HepG2 (cell line): ENCODE results near the gene TNFAIP8L2. TPM values are rescaled to one million over a fixed set of nuclear protein-coding genes. Genes with fewer than 3 reads are reported as not detected.
A peak's percentile ranks its signal among the peaks of the same experiment; 100 is the strongest.

Experiments used
- DDIT3 ChIP-seq: sonication (generic); formaldehyde crosslinking; IDR thresholded peaks from 2 replicates; pipeline ENCODE4 v1.4.0; 2020; ENCODE audit warnings: mild to moderate bottlenecking, missing genetic modification reagents
- GATAD2A ChIP-seq: IDR thresholded peaks from 2 replicates; pipeline ENCODE4 v1.6.1; 2016
- KDM1A ChIP-seq: IDR thresholded peaks from 2 replicates; pipeline ENCODE4 v1.6.1; 2016; ENCODE audit warnings: missing compliant biosample characterization
- MBNL3 ChIP-seq: fragments of 250-450 bp; sonication (Bioruptor Pico); conservative IDR thresholded peaks from 2 replicates; pipeline ENCODE4 v1.8.0; 2022; ENCODE audit warnings: mild to moderate bottlenecking, inconsistent platforms
- MTF2 ChIP-seq: sonication (generic); formaldehyde crosslinking; IDR thresholded peaks from 2 replicates; pipeline ENCODE4 v1.5.0; 2020; ENCODE audit warnings: missing genetic modification reagents, borderline replicate concordance
- NFIC ChIP-seq: IDR thresholded peaks from 2 replicates; pipeline ENCODE4 v1.6.1; 2012; ENCODE audit warnings: mild to moderate bottlenecking, low read length, inconsistent platforms
- POGZ ChIP-seq: sonication (generic); formaldehyde crosslinking; IDR thresholded peaks from 2 replicates; pipeline ENCODE4 v1.4.0; 2020; ENCODE audit warnings: mild to moderate bottlenecking, missing genetic modification reagents
- POLR2A ChIP-seq, 2 experiments: IDR thresholded peaks; 2 replicates each; pipeline ENCODE4 v1.6.1; 2011; ENCODE audit warnings: low read depth in 2 of 2, low read length in 2 of 2, mild to moderate bottlenecking in 1 of 2, moderate library complexity in 1 of 2; ENCODE audit not compliant: insufficient read depth in 1 of 2
- PRDM4 ChIP-seq: sonication (generic); formaldehyde crosslinking; IDR thresholded peaks from 2 replicates; pipeline ENCODE4 v1.9.0; 2021; ENCODE audit warnings: missing genetic modification reagents, borderline replicate concordance
- RFX3 ChIP-seq: IDR thresholded peaks from 2 replicates; pipeline ENCODE4 v1.6.1; 2016; ENCODE audit warnings: missing biosample characterization, missing genetic modification reagents
- SMAD3 ChIP-seq: sonication (generic); formaldehyde crosslinking; IDR thresholded peaks from 2 replicates; pipeline ENCODE4 v1.4.0; 2020; ENCODE audit warnings: missing genetic modification reagents
- ZBTB49 ChIP-seq: sonication (generic); formaldehyde crosslinking; IDR thresholded peaks from 2 replicates; pipeline ENCODE4 v1.4.0; 2020; ENCODE audit warnings: missing genetic modification reagents, borderline replicate concordance
- ZBTB8A ChIP-seq: sonication (generic); formaldehyde crosslinking; IDR thresholded peaks from 2 replicates; pipeline ENCODE4 v1.4.0; 2020; ENCODE audit warnings: mild to moderate bottlenecking, low read depth, missing genetic modification reagents, borderline replicate concordance
- ZNF235 ChIP-seq: sonication (generic); formaldehyde crosslinking; IDR thresholded peaks from 2 replicates; pipeline ENCODE4 v1.8.1; 2023; ENCODE audit warnings: mild to moderate bottlenecking, missing genetic modification reagents, borderline replicate concordance
- ZNF329 ChIP-seq: sonication (generic); formaldehyde crosslinking; IDR thresholded peaks from 2 replicates; pipeline ENCODE4 v1.9.0; 2021; ENCODE audit warnings: low read depth, mild to moderate bottlenecking, missing genetic modification reagents
- ZNF333 ChIP-seq: sonication (generic); formaldehyde crosslinking; IDR thresholded peaks from 2 replicates; pipeline ENCODE4 v1.4.0; 2020; ENCODE audit warnings: mild to moderate bottlenecking, missing genetic modification reagents, borderline replicate concordance
- ZNF468 ChIP-seq: sonication (generic); formaldehyde crosslinking; IDR thresholded peaks from 2 replicates; pipeline ENCODE4 v1.8.0; 2022; ENCODE audit warnings: mild to moderate bottlenecking, moderate library complexity, missing genetic modification reagents
- ZNF713 ChIP-seq: sonication (generic); formaldehyde crosslinking; IDR thresholded peaks from 2 replicates; pipeline ENCODE4 v1.4.0; 2020; ENCODE audit warnings: mild to moderate bottlenecking, missing genetic modification reagents
- ZNF747 ChIP-seq: sonication (generic); formaldehyde crosslinking; IDR thresholded peaks from 2 replicates; pipeline ENCODE4 v1.8.1; 2023; ENCODE audit warnings: missing genetic modification reagents, mild to moderate bottlenecking, borderline replicate concordance
- ZSCAN22 ChIP-seq: sonication (generic); formaldehyde crosslinking; IDR thresholded peaks from 2 replicates; pipeline ENCODE4 v1.4.0; 2020; ENCODE audit warnings: mild to moderate bottlenecking, missing genetic modification reagents
- polyA plus RNA-seq, 8 experiments: library from polyadenylated mRNA; depleted of rRNA in 3 of 8; stranded (reverse) in 7 of 8; unstranded in 1 of 8; fragments of >200 nt; fragmentation: Illumina TruSeq in 4 of 8; extraction: Trizol in 4 of 8; gene quantifications; 2 replicates each; pipeline versions ENCODE4 v1.2.1 to v1.2.3, GENCODE V29; 2011 to 2016; ENCODE audit warnings: low read depth in 4 of 8, missing spikeins in 1 of 8, mixed read lengths in 1 of 8; ENCODE audit not compliant: insufficient read depth in 1 of 8
- total RNA-seq, 5 experiments: library from RNA; depleted of rRNA; stranded (reverse); fragments of >200 nt; fragmentation: Illumina TruSeq; extraction: Trizol; gene quantifications; 2 replicates each; pipeline ENCODE4 v1.2.3, GENCODE V29; 2016; ENCODE audit warnings: low read depth in 1 of 5
- TF ChIP-seq, protein P1 (sequence below): sonication (generic); formaldehyde crosslinking; conservative IDR thresholded peaks from 2 replicates; pipeline ENCODE4 v1.5.0; 2020; ENCODE audit warnings: missing genetic modification reagents
- TF ChIP-seq, protein P2 (sequence below): sonication (generic); formaldehyde crosslinking; IDR thresholded peaks from 2 replicates; pipeline ENCODE4 v1.4.0; 2020; ENCODE audit warnings: missing genetic modification reagents, low read depth, mild to moderate bottlenecking, borderline replicate concordance

Gene TNFAIP8L2
- total and polyA plus RNA-seq, 2 of the 13 experiments (the other 11 are each of a cell fraction or from before 2014, with no cell fraction given): not detected

DNA sequence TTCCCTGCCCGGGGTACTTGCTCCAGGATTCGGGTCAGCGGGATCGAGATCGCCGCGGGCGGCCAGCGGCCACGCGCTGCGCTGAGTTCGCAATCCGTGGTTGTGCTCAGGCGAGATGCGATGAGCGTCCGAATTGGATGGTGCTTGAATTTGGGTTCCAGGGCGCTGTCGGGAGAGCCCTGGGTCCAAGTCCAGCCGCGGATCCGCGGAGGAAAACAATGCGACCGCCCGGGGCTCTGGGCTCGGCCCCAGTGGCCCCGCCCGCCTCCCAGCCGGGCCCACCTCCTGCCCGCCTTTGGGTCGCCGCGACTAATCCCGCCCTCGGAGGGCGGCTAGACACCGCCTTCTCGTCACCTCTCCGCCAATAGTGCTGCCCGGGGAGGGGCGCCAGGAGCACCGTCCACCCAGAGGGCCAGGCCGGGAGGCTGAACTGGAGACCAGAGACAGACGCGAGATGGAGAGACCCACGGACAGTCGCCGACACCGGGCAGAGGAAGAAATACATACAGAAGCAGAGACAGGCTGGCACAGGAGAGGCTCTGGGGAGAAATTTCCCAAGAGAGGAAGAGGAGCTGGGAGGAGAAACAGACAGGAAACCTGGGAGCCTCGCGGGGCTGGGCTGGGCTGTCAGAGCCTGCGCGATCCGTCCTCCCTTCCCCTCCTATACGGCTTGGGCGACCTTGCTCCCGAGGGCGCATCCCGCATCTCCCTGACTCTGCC, 9.9 kb upstream of the TNFAIP8L2 start, which contains the start of gene SEMA6C (continued):
- no peak for TF ChIP-seq ZBTB8A
- peak; percentile 57 to 89; a peak in 3 of 4 replicates for TF ChIP-seq POLR2A (IDR thresholded peaks at IDR 0.05; ENCODE audit: insufficient read depth in 1 of 2, low read depth in 2 of 2, low read length in 2 of 2)
- TF ChIP-seq KDM1A (CRISPR knock-in tag): no peak
- peak; percentile 26; the same call in 1 of the 2 replicates for TF ChIP-seq ZBTB49 (CRISPR knock-in tag)
- TF ChIP-seq ZNF713: no peak
- no peak for TF ChIP-seq RFX3 (CRISPR knock-in tag)
- TF ChIP-seq ZSCAN22 (CRISPR knock-in tag): no peak
- no peak for TF ChIP-seq GATAD2A (CRISPR knock-in tag)
- TF ChIP-seq, protein P1, sequence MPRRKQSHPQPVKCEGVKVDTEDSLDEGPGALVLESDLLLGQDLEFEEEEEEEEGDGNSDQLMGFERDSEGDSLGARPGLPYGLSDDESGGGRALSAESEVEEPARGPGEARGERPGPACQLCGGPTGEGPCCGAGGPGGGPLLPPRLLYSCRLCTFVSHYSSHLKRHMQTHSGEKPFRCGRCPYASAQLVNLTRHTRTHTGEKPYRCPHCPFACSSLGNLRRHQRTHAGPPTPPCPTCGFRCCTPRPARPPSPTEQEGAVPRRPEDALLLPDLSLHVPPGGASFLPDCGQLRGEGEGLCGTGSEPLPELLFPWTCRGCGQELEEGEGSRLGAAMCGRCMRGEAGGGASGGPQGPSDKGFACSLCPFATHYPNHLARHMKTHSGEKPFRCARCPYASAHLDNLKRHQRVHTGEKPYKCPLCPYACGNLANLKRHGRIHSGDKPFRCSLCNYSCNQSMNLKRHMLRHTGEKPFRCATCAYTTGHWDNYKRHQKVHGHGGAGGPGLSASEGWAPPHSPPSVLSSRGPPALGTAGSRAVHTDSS: no peak
- no peak for TF ChIP-seq MBNL3
- TF ChIP-seq, protein P2, sequence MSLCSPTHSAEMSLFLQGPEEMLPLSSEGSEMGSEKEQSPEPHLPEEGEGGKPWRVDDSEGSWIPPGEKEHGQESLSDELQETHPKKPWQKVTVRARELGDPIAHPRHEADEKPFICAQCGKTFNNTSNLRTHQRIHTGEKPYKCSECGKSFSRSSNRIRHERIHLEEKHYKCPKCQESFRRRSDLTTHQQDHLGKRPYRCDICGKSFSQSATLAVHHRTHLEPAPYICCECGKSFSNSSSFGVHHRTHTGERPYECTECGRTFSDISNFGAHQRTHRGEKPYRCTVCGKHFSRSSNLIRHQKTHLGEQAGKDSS: no peak
- no peak for TF ChIP-seq MTF2
- peak; percentile 23; the same call in 1 of the 2 replicates for TF ChIP-seq ZNF235 (CRISPR knock-in tag)
- no peak; the same call in 1 of the 2 replicates for TF ChIP-seq ZNF329
- no peak for TF ChIP-seq NFIC
- peak; percentile 55 for TF ChIP-seq POGZ
- TF ChIP-seq SMAD3 (CRISPR knock-in tag): no peak
- no peak for TF ChIP-seq ZNF468 (CRISPR knock-in tag)
- 0 out of 2 replicates have a peak, but pooled peaks have one; percentile 49 for TF ChIP-seq ZNF333 (CRISPR knock-in tag)
- TF ChIP-seq ZNF747 (CRISPR knock-in tag): peak; percentile 84; the same call in 1 of the 2 replicates
- no peak for TF ChIP-seq DDIT3 (CRISPR knock-in tag)
- TF ChIP-seq PRDM4 (CRISPR knock-in tag): no peak
